GM18502 (cell line): ENCODE results near the gene FCN3.
A peak's percentile ranks its signal among the peaks of the same experiment; 100 is the strongest.

Source experiments
- ATAC-seq: cut with Tn5 transposase; IDR thresholded peaks from one replicate; pipeline ENCODE4 v1.9.1; 2021; ENCODE audit warnings: mild to moderate bottlenecking; ENCODE audit not compliant: unreplicated experiment, poor library complexity

FCN3 gene

DNA sequence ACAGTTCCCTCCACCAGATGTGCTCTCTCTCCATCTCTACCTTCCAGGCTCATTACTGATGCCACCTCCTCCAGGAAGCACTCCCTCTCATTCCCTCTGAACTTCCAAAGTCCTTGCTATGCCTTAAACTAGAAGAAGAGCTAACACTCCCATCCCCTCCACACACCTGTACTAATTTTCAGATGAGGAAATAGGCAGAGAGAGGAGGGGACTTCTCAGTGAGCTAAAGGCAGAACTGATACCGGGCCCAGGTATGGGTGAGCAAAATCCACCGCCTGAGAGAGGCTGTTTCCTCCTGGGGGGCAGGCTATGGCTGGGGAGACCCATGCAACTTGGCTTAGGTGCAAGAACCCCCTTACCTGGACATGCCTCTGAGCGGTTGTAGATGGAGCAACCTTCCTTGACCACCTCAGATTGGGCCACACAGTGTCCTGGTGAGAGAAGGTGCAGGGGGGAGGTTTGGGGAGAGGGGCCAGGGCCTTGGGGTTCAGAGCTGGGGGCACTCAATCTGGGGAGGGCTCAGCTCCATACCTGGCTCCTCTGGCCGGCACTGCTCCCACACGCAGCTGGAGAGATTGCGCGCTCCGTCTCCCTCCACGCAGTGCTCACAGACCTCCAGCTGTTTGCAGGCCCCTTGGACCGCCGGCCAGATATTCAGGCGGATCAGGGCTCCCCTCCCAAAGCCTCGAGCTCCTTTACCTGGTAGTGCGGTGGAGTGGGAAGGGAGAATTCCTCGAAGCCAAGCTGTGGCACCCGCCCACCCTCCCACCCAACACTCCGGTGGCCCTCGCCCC, 7.5 kb upstream of the FCN3 start:
- no peak for ATAC-seq

DNA sequence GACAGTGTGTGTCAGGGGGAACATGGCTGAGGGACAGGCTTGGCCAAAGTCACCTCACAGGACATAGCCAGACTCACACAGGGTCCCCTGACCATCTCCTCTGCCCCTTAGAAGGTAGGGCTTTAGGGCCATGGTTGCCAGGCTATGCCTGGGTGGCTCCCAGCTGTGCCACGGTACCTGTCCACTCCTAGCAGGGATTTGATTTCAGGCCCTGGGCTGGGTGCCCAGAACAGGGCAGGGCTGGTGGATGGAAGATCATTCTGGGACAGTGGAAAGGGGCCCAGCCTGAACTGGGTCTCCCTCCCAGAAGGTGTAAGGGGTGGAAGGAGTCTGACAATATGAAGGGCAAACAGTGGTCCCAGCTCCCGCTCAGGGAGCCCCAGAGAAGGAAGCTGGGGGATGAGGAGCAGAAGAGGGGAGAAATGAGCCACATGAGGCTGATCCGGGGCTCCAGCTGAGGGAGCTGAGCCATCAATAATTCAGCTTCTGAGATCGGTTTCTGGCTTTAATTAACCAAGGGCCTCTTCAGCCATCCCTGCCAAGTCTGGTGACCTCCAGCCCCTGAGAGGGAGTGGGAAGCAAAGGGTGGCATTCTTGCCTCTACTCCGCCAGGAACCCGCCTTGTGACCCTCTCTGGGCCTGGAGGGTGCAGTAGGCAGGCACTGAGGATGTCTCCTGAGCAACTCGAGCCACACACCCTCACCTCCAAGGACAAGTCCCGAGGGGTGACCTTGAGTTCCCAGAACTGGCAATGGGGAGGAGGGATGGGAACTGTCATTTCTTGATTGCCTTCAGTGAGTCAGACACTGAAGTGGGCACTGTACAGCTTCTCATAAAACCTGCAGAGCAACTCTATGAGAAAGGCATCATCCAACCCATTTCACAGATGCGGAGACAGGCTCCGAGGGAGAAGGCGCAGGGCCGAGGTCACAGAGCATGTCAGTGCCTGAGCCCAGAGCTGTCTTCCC, 6.4 kb upstream of the FCN3 start:
- ATAC-seq, result no peak

DNA sequence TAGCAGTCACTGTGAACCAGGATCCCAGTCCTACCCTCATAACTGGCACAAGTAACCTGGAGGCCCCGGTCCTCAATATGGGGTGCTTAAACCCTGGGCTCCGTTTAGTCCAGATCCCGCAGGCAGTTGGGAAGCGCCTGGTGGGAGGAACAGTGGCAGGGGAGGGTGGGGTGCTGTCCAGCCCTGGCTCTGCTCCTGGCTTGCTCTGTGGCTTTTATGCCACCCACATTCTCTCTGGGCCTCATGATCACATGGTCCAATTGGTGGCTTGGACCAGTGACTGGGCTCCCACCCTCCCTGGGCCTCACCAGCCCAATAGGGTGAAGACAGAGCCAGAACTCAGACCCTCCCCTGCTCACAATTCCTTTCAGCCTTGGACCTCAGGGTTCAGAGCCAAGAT, 5.6 kb upstream of the FCN3 start:
- ATAC-seq, result no peak

DNA sequence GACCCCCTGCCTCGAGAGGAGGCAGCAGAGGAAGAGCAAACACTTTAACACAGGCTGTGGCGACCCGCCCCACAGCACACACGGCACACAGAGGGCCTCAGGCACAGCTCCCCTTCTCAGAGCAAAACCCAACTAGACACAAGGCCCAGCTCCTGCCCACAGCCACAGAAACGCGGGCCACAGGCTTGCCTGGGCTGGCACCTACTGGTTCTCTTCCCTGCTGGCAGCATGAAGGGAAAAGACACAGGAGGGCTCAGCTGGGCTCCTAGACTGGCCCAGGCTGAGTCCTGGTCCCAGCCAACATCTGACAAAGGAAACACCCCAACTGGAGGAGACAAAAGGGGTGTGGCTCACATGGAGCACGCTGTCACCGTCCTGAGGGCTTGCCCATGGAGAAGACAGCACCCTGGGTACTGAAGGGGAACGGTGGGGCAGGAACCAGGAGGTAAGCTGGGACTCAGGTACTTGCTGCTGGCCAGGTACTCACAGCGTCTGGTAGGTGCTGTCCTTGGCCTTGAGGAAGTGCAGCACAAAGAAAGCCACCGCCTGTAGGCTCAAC, 5.0 kb upstream of the FCN3 start:
- ATAC-seq, result no peak

DNA sequence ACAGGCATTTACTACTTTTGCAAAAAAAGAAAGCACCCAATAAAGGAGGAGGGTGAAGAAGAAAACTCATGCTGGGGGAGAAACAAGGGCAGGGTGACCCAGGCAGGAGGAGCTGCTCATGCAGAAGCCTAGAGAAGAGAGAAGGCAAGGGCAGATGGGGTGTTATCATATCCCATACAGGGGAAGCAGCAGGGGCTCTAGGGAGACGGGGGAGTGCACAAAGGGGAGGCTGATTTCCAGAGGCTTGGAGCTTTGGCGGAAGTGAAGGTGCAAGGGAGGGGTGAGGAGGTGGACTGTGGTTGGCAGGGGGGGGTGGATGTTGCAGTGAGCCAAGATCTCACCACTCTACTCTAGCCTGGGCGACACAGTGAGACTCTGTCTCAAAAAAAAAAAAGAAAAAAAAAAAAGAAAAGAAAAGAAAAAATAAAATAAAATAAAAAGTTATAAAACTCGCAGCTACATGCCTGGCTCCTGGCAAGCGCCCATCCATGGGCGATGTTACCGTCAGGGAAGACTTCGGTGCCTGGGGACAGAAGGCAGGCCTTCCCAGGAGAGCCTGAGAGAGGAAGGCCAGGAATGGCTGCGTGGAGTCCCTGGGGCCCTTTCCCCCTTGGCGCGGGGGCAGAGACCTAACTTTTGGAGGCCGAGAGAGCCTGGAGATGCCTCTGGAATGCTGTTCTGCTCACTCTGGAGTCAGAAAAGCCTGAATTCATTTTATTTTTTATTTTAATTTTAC, 3.3 kb upstream of the FCN3 start:
- no peak for ATAC-seq

DNA sequence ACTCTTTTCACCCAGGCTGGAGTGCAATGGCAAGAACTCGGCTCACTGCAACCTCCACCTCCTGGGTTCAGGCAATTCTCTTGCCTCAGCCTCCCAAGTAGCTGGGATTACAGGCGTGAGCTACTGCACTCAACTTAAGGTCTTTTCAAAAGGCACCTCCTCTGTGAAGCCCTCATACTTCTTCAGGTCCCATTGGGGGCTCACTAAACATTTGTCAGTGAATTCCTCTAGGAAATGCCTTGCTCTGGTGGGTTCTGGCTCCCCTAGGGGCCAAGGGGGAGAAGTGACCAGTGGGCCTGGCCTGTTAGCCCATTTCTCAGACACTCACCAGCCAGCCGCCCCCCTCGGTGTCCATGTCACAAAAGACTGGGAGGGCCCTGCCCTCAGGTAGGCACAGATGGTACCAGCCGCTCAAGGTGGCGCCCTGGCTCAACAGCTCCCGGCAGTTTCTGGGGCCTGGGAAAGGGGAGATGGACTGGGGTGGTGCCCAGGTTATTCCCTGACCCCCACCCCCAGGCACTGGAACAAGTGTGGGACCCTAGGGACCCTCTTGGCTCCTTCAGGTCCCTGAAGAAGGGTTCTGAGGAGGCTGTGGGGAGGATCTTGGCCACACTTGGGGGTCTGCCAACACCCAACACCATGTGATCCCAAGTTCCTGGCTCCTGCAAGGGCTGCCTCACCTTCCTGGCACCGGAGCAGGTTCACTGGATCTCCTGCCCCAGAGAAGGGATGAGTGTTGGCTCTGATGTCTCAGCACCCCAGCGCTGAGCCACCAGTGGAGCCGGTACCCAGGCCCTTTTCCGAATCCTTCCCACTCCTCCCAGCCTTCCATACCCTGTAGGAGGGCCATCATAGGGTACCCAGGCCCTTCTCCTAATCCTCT, 1.6 kb downstream of the FCN3 start:
- ATAC-seq, result no peak

DNA sequence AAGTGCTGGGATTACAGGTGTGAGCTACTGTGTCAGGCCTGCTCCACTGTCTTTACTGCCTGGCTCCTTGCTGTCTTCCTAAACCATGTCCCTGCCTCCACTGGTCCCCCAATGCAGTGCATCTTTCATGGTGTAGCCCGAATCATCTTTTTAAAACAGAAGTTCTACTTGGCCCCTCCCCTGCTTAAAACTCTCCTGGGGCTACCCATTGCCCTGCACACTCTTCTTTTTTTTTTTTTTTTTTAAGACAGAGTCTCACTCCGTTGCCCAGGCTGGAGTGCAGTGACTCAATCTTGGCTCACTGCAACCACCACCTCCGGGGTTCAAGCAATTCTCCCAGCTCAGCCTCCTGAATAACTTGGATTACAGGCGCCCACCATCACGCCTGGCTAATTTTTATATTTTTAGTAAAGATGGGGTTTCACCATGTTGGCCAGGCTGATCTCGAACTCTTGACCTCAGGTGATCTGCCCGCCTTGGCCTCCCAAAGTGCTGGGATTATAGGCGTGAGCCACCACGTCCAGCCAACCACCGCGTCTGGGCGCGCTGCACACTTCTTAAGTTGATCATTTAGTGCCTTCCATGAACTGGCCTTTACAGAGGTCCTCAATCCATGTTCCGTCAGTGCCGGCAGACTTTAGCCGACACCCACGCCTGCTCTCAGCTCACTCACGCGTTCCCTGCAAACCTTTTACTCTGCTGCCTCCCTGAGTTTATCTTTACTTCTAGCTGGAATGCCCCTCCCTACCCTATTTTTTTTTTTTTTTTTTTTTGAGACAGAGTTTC, 2.4 kb downstream of the FCN3 start:
- ATAC-seq, result no peak

DNA sequence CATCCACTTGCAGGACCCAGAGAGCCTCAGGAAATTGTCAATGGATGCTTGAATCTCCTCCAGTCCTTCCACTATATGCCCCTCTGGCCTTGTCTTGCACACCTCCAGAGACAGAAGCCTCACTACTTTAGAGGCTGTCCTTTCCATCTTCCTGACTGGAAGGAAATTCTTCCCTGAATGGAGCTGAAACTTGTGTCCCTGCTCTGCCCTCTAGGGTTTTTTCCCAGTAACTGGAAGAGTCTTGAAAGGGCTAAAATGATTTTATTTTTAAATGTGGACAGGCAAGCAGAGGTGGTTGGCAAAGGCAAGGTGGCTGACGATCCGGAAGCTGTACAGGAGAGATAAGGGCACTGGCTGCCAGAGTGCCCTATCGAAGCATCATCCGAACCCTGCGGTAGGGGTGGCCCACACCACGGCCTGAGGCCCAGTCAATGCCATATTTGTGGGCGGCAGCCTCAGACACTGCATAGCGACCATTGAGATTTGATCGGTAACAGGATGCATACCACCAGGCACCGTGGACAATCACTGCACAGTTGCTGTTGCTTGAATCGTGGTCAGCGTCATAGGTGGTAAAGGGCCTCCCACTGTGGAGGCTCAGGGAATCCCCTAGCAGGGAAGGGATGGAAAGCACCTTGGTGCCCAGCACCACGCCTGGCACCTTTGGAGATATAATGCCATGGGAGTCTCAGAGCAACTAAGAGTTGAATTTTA, 5.6 kb downstream of the FCN3 start:
- ATAC-seq, result no peak

DNA sequence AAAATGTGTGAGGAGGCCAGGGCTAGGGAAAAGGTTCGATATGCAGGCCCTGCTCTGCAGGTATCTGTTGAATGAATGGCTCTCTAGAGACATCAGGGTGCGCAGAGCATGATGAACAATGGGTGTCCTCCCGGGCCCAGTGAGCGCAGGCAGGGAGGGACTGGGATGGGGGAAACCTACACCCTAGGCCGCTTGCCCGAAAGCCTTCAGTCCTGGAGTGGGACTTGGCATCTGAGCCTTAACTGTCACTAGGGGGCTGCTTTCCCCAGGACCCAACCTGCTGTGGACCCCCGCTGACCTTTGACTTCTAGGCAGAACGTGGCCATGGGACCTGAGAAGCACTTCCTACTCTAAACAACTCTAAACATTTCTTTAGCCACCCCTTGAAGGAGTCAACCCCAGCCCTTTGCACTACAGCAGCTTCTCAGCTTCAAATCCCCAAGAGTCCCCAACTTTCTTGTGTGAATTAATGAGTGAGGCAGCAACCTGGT, 7.4 kb downstream of the FCN3 start:
- ATAC-seq, result no peak

DNA sequence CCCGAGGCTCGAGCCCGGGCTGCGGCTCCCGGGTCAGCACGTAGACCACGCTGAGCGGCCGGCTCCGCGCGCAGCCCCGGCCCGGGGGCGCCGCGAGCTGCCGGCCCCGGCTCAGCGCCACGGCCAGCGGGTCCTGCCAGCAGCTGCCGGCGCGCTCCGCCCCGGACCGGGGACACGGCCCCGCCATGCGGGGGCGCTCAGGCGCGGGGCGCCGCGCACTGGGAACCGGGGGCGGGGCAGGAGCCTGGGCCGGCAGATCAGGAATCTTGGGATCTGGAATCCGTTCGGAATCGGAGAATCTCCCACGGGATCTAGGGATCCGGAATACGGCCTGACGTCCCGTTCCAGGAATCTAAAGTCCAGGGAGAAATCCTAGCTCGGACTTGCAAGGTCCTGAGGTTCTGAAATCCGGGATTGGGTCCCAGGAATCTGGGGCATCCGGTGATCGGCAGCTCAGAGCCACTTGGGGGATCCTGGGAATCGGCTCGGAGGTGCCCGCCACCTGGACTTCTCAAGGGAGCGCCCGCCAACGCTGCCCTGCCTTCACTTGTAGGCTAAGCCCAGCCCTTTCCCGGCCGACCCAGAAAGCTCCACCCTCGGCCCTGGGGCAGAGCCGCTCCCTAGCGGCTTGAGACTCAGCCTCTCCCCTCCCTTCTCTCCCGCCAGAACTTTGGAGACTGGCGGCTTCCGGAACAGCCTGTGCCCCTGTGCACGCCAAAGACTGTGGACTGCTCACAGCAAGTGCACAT, 8.0 kb downstream of the FCN3 start, which contains the start of gene MAP3K6:
Gene MAP3K6 (minus strand): TSS at position 551 of the 749 bp plus-strand sequence. CDS start 364 bp downstream, at position 187.
- peak; percentile 44 for ATAC-seq

DNA sequence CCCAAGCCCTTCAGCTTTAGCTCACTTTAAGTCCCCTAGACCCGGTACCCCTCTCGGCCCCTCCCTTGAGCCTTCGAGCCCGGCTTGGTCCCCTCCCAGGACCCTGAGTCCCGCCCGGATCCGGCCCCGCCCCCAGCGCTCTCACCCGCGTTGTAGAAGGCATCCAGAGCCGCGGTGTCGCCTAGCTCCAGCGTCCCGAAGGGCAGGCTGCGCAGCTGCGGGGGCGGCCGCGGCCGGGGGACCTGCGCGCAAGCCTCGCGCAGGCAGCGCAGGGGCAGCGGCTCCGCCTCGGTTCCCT, 8.6 kb downstream of the FCN3 start:
- ATAC-seq, result peak; percentile 48

DNA sequence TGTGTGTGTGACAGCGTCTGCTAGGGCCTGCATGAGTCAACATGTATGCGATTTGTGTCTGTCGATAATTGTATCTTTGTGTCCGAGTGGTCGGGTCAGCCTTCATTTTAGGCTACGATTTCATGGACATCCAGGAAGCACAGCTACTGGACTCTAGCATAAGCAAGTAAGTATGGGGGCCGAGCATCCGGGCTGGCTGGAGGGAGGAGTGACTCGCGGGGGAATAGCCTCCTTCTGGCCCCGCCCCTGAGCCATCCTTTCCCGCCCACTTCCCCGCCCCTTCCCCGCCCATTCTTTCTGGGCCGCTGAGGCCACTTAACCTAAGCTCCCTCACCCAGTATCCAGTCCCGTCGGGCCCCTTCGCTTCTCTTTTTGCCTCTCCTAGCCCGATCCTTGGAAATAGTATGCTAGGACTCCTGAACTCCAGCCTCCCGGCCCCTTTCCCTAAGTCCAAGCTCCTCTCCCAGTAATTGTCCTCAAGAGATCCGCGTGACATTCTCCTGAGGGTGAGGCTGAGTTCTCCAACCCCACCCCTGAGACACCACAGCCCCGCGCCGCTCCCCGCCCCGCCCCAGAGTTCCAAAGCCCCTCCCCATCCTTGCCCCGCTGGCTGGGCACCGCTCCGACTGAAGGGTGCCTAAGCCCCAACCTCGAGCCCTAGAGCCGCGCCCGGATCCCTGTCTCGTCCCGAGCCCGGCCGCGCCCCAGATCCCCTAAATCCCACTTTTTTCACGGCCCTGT, 9.1 kb downstream of the FCN3 start:
- peak; percentile 36 for ATAC-seq

DNA sequence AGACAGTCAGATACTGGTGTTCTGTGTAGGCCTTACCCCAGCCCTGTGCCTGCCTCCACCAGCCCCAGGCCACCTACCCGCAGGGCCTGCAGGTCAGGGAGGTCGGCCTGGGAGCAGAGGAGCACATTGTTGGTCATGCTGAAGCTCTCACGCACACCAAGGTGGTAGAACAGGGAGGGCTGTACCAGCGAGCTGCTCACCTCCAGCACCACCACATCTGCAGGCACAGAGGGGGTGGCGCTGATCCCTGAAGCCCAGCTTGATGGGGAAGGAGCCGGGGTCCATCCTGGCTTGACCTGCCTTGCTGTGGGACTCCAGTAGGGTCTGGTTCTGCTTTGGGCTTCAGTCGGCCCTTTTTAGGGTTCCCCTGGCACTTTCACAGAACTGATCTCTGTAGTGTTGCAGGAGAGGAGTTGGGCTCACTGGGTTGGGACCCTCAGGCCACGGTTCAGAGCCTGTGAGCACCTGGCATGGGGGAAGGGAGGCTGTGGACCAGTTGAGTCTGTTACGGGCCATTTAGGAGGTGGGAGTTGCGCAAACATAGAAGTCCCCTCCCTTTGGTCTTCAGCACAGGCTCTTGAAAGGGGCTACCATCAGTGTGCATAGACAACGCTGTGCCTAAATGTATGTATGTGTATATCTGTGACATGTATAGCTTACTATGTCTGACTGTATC, 9.8 kb downstream of the FCN3 start:
- ATAC-seq, result no peak

DNA sequence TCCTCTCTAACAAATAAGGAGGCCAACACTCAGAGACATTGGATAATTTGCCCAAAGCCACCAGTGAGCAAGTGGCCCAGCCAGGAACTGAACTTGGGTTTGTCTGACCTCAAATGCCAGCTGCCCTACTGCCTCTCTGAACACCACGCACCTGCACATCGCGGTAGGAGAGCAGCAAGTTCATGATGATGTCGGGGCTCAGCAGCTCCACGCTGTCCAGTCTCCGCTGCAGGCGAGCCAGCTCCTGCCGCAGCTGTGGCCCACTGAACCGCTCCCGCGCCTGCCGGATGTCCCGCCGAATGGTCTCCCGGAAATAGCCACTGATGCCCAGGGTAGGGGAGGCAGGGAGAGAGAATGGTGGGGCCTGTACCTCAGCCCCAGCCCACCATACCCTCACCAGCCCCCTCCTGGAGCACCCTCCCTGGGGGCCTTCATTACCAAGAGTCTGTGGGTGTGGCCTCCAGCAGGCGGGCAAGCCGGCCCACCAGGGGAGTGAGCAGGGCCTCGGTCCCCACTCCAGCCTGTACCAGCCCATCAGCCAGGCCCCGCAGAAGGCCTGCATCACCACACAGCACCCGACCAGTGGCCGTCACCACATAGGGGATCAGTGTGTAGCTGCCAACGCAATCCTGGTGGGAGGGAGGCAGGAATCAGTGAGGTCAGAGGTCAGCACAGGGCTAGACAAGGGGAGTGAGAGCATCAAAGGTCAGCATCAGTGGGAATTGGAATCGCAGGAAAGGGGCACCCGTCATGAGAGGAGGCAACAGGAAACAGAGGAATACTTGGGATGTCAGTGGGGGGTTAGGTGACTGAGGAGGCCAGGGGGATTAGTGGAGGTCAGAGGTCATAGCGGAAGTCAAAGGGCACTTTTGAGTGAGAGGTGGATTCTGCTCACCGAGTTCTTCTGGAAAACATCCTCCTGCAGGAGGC, 10.6 kb downstream of the FCN3 start:
- no peak for ATAC-seq

DNA sequence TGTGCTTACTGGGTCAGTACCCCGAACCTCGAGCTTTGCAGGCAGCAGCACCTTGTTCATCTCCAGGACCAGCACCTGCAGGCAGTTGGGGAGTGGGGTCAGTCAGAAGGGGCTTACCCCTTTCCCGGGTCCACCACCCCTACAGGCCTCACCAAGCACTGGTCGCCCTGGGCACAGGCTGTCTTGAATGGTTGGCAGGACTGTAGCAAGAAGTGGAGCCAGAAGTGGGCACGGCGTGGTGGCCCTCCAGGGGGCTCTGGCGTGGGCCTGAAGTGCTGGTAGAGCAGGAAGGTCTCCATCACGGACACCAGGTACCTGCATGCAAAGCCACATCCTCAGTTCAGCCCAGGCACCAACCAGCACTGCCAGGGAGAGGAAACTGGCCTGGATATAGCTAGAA, 13.1 kb downstream of the FCN3 start:
- no peak for ATAC-seq
